ENCODE results near the gene PCBP3. TPM values are rescaled to one million over a fixed set of nuclear protein-coding genes. Genes with fewer than 3 reads are reported as not detected.

The PCBP3 gene
- total RNA-seq, 2 donors from 2014 or later, result 2.6 to 7.4 TPM

- DNase-seq (ENCODE audit: low spot score), result peak; percentile 46
- intact Hi-C loops (cut with DNase I), result no loop called here
These were observed 12.0 kb upstream of the PCBP3 start for GRCh38 chr21:45631540-45631939.

GRCh38 chr21:45632160-45632559 is 11.4 kb upstream of the PCBP3 start:
- no peak for DNase-seq (ENCODE audit: low spot score)
- intact Hi-C loops (cut with DNase I), result no loop called here

DNA sequence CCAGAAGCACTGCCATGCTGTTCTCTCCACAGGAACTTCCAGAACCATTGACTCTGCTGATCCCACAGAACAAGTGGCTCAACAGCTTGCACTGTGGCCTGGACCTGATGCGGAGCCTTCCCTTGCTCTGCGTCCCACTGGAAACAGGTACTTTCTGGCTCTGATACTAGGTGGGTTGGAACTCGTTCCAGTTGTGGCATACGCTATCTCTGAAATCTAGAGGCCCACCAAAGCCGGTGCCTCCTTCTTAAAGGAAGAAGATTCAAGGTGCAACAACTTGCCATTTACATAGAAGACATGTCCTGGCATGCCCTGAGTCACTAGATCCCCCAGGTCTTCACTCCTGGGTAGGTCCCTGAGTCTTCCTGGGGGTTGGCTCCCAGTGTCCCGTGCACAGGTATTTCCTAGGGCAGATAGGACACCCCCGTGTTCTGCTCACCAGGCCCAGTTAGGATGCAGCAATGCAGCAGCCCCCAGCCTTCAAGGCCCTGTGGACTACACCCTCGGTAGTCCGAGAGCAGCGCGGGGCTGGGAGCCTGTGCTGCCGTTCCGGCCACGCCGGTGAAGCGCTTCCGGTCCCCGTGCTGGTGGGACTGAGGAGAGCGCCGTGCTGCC is 10.8 kb upstream of the PCBP3 start:
- intact Hi-C loops (cut with DNase I), result no loop called here
- DNase-seq (ENCODE audit: low spot score), result peak; percentile 71

DNA sequence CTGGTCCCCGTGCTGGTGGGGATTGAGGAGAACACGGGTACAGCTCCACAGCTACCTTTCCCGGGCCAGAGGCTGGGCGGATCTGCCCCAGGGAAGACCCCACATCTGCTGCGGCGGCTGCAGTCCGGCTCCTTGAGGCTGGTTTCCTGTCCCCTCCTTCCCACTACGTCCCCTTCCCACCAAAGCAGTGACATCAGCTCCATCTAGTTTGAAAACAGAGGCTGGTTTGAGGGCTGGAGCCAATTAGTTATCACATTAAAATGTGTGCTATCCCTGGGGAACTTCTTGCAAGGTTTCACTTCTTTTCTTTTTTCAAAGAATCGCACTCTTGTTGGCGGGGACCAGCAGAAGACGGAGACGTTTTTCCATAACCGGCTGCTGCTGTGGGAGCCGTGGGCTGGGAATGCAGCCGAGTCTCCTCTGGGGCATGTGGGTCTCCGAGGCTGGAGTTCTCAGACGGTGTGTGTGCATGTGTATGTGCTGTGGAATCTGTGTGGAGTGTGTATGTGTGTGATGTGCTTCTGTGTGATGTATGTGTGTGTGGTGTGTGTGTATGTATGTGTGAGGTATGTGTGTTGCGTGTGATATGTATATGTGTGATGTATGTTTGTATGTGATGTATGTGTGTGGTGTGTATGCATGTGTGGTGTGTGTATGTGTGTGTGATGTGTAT is 8.9 kb upstream of the PCBP3 start:
- intact Hi-C loops (cut with DNase I), result no loop called here
- DNase-seq (ENCODE audit: low spot score), result no peak

- DNase-seq (ENCODE audit: low spot score), result no peak
- intact Hi-C loops (cut with DNase I), result no loop called here
These were observed 8.0 kb upstream of the PCBP3 start for GRCh38 chr21:45635271-45636151.

DNA sequence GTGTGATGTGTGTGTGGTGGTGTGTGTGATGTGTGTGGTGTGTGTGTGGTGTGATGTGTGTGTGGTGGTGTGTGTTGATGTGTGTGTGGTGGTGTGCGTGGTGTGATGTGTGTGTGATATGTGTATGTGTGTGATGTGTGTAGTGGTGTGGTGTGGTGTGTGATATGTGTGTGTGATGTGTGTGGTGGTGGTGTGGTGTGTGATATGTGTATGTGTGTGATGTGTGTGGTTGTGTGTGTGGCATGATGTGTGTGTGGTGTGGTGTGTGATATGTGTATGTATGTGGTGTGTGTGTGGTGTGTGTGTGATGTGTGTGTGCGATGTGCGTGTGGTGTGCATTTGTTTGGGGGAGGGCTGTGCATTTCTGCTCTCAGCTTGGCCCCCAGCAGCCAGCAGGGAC is 7.1 kb upstream of the PCBP3 start:
- no peak for DNase-seq (ENCODE audit: low spot score)
- intact Hi-C loops (cut with DNase I), result no loop called here

GRCh38 chr21:45636951-45637646 is 6.4 kb upstream of the PCBP3 start:
- no peak for DNase-seq (ENCODE audit: low spot score)
- intact Hi-C loops (cut with DNase I), result no loop called here

- no peak for DNase-seq (ENCODE audit: low spot score)
- intact Hi-C loops (cut with DNase I), result no loop called here
These were observed 5.6 kb upstream of the PCBP3 start for GRCh38 chr21:45637883-45638282.

DNA sequence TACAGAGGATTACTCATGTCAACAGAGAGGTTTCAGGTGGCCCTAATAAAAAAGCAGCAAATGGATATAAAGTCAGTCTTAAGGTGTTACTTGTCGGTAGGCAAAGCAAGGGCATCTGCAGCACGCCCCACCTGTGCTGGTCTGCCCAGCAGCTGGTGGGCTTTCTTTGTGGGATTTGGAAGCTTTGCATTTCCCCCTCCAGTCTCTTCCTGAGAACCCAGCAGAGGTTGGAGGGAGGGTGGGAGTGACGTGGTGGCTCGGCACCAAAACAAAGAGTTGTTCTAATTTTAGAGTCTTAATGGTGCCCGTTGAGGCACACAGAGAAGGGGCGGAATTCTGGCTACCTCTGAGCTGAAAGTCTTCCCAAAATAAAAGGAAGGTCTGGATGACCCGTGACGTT is 4.8 kb upstream of the PCBP3 start:
- intact Hi-C loops (cut with DNase I), result no loop called here
- DNase-seq (ENCODE audit: low spot score), result no peak

DNA sequence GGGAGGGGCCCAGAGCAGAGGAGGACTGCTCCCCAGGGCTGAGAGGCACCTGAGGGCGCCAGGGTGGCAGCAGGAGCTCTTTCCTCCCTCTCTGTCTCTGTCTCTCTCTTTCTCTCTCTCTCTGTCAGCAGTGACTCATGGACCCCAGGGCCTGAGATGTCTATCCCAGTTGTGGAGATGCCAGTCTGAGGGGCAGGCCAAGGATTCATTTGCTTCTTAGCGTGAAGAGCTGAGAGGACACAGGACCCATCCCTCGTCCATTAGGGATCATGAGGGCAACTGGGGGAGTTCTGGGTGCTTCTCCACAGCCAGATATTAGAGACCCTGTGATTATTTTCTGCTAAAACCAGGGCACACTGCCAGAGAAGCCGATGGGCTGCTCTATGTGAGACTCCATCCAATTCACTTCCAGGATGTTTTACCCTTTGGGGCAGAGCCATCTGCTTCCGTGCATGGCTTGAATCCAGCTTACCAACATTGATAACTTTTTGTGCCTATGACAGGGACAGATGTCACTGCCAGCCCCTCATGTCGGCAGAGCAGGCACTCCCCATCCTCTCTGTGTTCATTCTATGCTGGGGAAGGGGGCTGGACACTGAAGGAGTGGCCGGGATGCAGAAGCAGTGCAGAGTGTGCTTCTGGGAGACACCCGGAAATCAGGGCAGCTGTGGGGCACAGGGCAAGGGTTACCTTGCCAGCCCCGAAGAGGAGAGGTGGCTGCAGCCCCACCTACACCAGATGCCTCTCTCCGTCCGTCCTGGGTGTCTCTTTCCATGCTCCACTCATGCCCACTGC is 4.1 kb upstream of the PCBP3 start:
- intact Hi-C loops (cut with DNase I), result no loop called here
- no peak for DNase-seq (ENCODE audit: low spot score)

GRCh38 chr21:45640001-45640887 is 3.3 kb upstream of the PCBP3 start:
- no peak for DNase-seq (ENCODE audit: low spot score)
- intact Hi-C loops (cut with DNase I), result no loop called here

GRCh38 chr21:45640888-45641479 is 2.5 kb upstream of the PCBP3 start:
- intact Hi-C loops (cut with DNase I), result no loop called here
- DNase-seq (ENCODE audit: low spot score), result no peak

GRCh38 chr21:45641480-45642035 is 2.0 kb upstream of the PCBP3 start:
- no peak for DNase-seq (ENCODE audit: low spot score)
- intact Hi-C loops (cut with DNase I), result no loop called here

GRCh38 chr21:45642122-45642813 is 1.3 kb upstream of the PCBP3 start:
- intact Hi-C loops (cut with DNase I), result no loop called here

DNA sequence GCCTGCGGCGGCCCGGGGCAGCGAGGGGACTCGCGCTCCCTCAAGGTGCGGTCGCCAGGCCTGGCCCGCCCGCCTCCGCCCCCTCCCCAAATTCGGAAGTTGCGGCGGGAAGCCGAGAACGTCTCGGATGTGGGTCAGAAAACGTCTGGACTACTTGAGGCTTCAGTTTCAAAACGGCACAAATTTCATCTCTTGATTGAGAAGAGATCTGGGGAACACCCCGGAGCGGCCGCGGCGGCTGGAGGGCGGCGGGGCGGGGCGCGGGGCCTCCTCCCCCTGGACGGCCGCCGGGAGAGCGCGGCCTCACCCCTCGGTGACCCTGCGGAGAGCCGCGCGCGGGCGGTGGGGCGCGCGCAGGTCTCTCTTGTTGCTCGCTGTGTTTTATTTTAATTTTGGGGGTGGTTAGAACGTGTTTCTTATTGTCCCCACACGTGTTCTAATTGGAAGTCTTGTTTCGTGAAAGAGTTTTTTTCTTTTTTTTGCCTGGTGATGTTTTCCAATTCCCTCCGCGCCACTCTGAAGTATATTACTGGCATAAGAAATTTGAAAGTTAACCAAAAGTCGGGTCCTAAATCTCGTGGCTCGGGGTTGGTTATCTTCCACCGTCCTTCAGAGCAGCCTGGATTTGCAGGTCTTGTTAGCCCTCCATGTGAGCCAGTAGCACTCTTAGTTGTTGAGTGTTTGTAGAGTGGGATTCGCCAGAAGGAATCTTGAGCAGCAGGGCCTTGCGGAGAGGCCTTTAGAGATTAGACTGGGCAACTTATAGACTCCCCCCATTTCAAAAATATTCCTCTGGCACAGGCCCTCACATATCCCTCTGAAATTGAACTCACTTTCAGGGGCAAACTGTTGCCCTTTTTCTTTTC is 749 bp downstream of the PCBP3 start:
- intact Hi-C loops (cut with DNase I), result no loop called here
- DNase-seq (ENCODE audit: low spot score), result no peak

More at GRCh38 chr21:45642122-45642813, 1.3 kb upstream of the PCBP3 start:
- DNase-seq (ENCODE audit: low spot score), result no peak

GRCh38 chr21:45651921-45652320 is 8.4 kb downstream of the PCBP3 start:
- DNase-seq (ENCODE audit: low spot score), result no peak
- intact Hi-C loops (cut with DNase I), result no loop called here

Measured in posterior vena cava (tissue), 2 donors.